Common myeloid progenitor, CD34-positive (primary cell): Measurements from ENCODE around the gene LATS1.
"Not testable (repeated sequence)": the region's sequence is repeated elsewhere in the genome, so short reads cannot be mapped to it uniquely, and the experiment has no call there.

Experiments used
- CTCF ChIA-PET: fragments of 350-600 bp; sonication (Branson Sonifier 250); formaldehyde crosslinking; loops from one replicate; lab custom pipeline; 2021; ENCODE audit warnings: antibody characterized with exemption; lab: Charles Lee
- POLR2A ChIA-PET: fragments of 350-600 bp; sonication (Branson Sonifier 250); formaldehyde crosslinking; loops from one replicate; lab custom pipeline; 2021; ENCODE audit warnings: antibody characterized with exemption; lab: Charles Lee
- DNase-seq, 3 donors: peaks; one replicate each; pipeline versions ENCODE4 v3.0.0 to v3.0.0-alpha.2; 2013
- H3K27ac ChIP-seq, 2 experiments: 1 replicate in 1 of 2; 2 replicates in 1 of 2; pipeline ENCODE4 v1.7.0; 2013; ENCODE audit warnings: inconsistent platforms in 2 of 2, low read length in 2 of 2, mild to moderate bottlenecking in 2 of 2, low read depth in 1 of 2, moderate library complexity in 1 of 2; ENCODE audit not compliant: severe bottlenecking in 2 of 2, insufficient read depth in 1 of 2, poor library complexity in 1 of 2
- H3K27me3 ChIP-seq, 5 experiments: replicated peaks in 2 of 5; 1 replicate in 3 of 5; 2 replicates in 2 of 5; pipeline versions ENCODE4 v1.6.1 to v1.7.0; 2013; ENCODE audit warnings: low read length in 4 of 5, mild to moderate bottlenecking in 2 of 5, moderate library complexity in 2 of 5, inconsistent platforms in 1 of 5; ENCODE audit not compliant: insufficient read depth in 5 of 5, control insufficient read depth in 4 of 5
- H3K36me3 ChIP-seq, 4 experiments: 1 replicate in 2 of 4; 2 replicates in 2 of 4; pipeline versions ENCODE4 v1.6.1 to v1.7.0; 2013; ENCODE audit warnings: low read length in 3 of 4, control low read depth in 1 of 4, mild to moderate bottlenecking in 1 of 4; ENCODE audit not compliant: control insufficient read depth in 4 of 4, insufficient read depth in 4 of 4
- H3K4me1 ChIP-seq, 4 experiments: 1 replicate in 3 of 4; 2 replicates in 1 of 4; pipeline versions ENCODE4 v1.6.1 to v1.7.1; 2013; ENCODE audit warnings: low read length in 3 of 4, mild to moderate bottlenecking in 3 of 4, control low read depth in 1 of 4, inconsistent platforms in 1 of 4, moderate library complexity in 1 of 4; ENCODE audit not compliant: control insufficient read depth in 4 of 4, insufficient read depth in 4 of 4; ENCODE audit errors: control extremely low read depth in 1 of 4
- H3K4me3 ChIP-seq, 7 experiments: 1 replicate in 4 of 7; 2 replicates in 3 of 7; pipeline versions ENCODE4 v1.5.1 to v1.7.0; 2013; ENCODE audit warnings: mild to moderate bottlenecking in 7 of 7, low read length in 6 of 7, moderate library complexity in 6 of 7, inconsistent platforms in 2 of 7, low read depth in 2 of 7, control low read depth in 1 of 7; ENCODE audit not compliant: insufficient read depth in 4 of 7, control insufficient read depth in 1 of 7; ENCODE audit errors: extremely low read depth in 1 of 7
- H3K9me3 ChIP-seq, 5 experiments: 1 replicate in 4 of 5; 2 replicates in 1 of 5; pipeline versions ENCODE4 v1.6.1 to v1.7.1; 2013; ENCODE audit warnings: low read length in 4 of 5, mild to moderate bottlenecking in 2 of 5, inconsistent platforms in 1 of 5, low read depth in 1 of 5, moderate library complexity in 1 of 5; ENCODE audit not compliant: control insufficient read depth in 4 of 5, insufficient read depth in 2 of 5; ENCODE audit errors: control extremely low read depth in 1 of 5
- WGBS: methylation state at CpG from one replicate; pipeline ENCODE4 v1.1.5; 2013; ENCODE audit not compliant: insufficient coverage; 5-methylcytosine and 5-hydroxymethylcytosine counted together

Gene LATS1

GRCh38 chr6:149749594-149750135, 31.8 kb upstream of the LATS1 start, which contains the start of gene PCMT1:
TSS of gene PCMT1 (plus strand) at chr6:149749741. CDS start at chr6:149749902, 161 bp downstream.
- Histone ChIP-seq H3K27me3 (no peaks in the 10 kb centered on the region), H3K4me1 (peaks cover 8 to 37% (median 23%) of the 10 kb centered on the region in 4 experiments), H3K9me3 (no peaks in the 10 kb centered on the region), H3K27ac (peak within 1 kb of the TSS; percentile 46 to 89), H3K36me3 (no peaks in the 10 kb centered on the region), H3K4me3 (peak within 1 kb of the TSS; percentile 69 to 98 (median 90))
- WGBS: under 1% methylated on average over 50 of the region's 60 CpGs
- CTCF ChIA-PET: interaction anchor here (1.2 to 1.7 kb wide), 3 partner anchors 9 to 27 kb away, joined by 3 to 4 read pairs (median 3); no protein-coding TSS in a partner anchor
- POLR2A ChIA-PET: interaction anchor here (1.2 to 1.3 kb wide), 3 partner anchors 11 to 33 kb away, joined by 3 to 6 read pairs (median 3); partner anchors contain the start of gene LATS1
- DNase-seq: peak; percentile 91 to 95 (median 95)

DNA sequence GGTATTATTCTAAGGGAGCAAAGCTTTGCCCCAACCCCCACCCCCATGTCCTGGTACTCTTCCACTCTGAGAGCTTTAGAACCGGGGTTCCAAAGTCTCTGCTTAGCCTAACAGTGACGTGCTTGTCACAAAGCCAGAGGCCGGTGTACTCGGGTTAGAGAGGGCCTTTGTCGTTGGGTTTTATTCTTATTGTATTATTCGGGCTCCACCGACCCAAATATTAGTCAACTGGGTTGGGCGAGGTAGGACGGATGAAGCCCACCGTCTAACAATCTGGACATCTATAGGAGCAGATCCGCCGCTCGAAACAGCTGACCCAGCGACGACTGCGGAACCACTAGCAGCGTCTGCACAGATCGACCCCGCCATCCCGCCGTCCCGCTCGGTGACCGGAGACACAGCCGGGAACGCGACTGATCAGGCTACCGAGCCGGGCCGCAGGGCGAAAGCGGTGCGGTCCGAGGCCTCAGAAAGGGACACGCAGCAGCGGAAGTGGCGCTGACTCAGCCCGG, 31.2 kb upstream of the LATS1 start:
- ChIA-PET POLR2A (interaction anchor here (1.2 kb wide), 1 partner anchor 32 kb away, joined by 3 read pairs; no protein-coding TSS in a partner anchor), CTCF (interaction anchor here (1.2 to 1.7 kb wide), 4 partner anchors 10 to 27 kb away, joined by 3 to 4 read pairs (median 3); no protein-coding TSS in a partner anchor)
- peak overlapping the region in 1 of 2 experiments; percentile 89 for H3K27ac ChIP-seq
- 1% methylated on average over 22 of the region's 38 CpGs for WGBS
- peak overlapping the region in 6 of 7 experiments; percentile 38 to 98 (median 91) for H3K4me3 ChIP-seq
- H3K4me1 ChIP-seq: peaks cover 8 to 37% (median 23%) of the 10 kb centered on the region in 4 experiments
- not testable (repeated sequence) for H3K27me3 ChIP-seq, H3K36me3 ChIP-seq, H3K9me3 ChIP-seq, DNase-seq

DNA sequence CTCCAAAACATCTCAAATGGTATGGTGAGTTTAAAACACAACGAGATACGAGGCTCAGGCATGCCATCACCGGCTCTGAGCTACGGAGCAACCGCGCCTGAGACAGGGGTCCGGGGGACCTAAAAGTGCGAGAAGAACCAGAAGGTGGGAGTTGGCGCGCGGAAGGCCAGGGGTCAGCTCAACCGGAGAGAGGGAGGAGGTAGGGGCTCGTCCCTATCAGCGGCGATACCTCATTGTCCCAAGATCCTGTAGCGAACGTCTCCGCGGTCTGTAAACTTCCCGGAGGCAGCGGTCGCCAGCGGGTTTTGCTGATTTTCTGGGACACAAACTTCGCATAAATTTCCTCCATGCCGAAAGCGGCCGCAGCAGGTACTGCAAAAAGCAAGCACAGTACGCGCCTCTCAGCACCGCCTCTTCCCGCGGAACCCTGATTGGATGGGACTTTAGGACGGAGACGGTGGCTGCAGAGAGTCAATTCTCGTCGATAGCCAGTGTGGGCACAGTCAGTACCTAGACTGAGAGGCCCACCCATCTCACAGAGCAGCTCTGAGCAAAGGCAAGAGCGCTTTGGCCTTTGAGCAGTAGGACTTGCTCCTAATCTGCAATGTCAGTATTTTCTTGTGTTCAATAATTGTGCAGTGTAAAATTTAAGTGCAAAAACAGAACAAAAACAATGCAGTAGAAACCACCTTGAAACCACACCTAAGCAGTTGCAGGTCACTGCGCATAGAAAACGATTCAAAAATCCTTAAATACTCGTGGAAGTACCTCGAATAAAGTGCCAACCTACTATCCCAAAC, 28.4 kb upstream of the LATS1 start, which contains the start of gene NUP43:
Gene NUP43, minus strand, starts transcription at position 383 of the 800 bp plus-strand sequence. Its CDS starts 34 bp downstream, at position 349.
- Histone ChIP-seq H3K4me1 (peaks cover 8 to 33% (median 19%) of the 10 kb centered on the region in 4 experiments), H3K27ac (peak within 1 kb of the TSS; percentile 64 to 87), H3K27me3 (no peaks in the 10 kb centered on the region), H3K36me3 (peaks cover 0 to 19% (median 9%) of the 10 kb centered on the region in 4 experiments), H3K9me3 (no peaks in the 10 kb centered on the region), H3K4me3 (peak within 1 kb of the TSS; percentile 79 to 98 (median 94))
- ChIA-PET CTCF (interaction anchor here (1.0 to 3.7 kb wide), 8 partner anchors 9 to 86 kb away, joined by 3 to 15 read pairs (median 4); no protein-coding TSS in a partner anchor), POLR2A (interaction anchor here (0.6 to 1.2 kb wide), 3 partner anchors 10 to 28 kb away, joined by 3 to 4 read pairs (median 3); no protein-coding TSS in a partner anchor)
- 7% methylated on average over 40 of the region's 41 CpGs for WGBS
- peak; percentile 95 to 97 (median 96) for DNase-seq

DNA sequence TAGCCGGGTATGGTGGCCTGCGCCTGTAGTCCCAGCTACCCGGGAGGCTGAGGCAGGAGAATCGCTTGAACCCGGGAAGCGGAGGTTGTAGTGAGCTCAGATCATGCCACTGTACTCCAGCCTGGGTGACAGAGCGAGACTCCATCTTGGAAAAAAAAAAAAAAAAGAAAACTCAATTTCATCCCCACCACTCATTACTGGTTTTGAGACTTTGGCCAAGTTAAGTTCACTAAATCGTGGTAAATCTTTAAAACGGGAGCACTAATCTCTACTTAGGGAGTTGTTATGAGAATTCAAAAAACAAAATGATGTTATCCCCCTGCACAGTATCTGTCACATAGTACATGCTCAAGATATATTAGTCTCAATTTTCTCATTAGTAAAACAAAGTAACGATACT, 27.4 kb upstream of the LATS1 start:
- POLR2A ChIA-PET: interaction anchor here (0.6 to 1.2 kb wide), 4 partner anchors 14 to 1643 kb away, joined by 3 to 6 read pairs (median 4); no protein-coding TSS in a partner anchor
- CTCF ChIA-PET: interaction anchor here (1.2 to 3.7 kb wide), 6 partner anchors 11 to 85 kb away, joined by 3 to 15 read pairs (median 4); no protein-coding TSS in a partner anchor
- Histone ChIP-seq H3K36me3 (peaks cover 0 to 29% (median 16%) of the 10 kb centered on the region in 4 experiments), H3K4me1 (peaks cover 6 to 22% (median 12%) of the 10 kb centered on the region in 4 experiments), H3K27ac (peak overlapping the region in 1 of 2 experiments; percentile 87), H3K4me3 (peak overlapping the region in 6 of 7 experiments; percentile 87 to 98 (median 94))
- DNase-seq, H3K9me3 ChIP-seq, H3K27me3 ChIP-seq: not testable (repeated sequence)
- 100% methylated on average over 5 of the region's 10 CpGs for WGBS

- POLR2A ChIA-PET: no interaction called here
- WGBS: no CpG with 5 or more reads among the region's 1 CpG
- Histone ChIP-seq H3K27me3 (no peaks in the 10 kb centered on the region), H3K4me3 (no peak overlapping the region), H3K36me3 (peaks cover 3 to 65% (median 46%) of the 10 kb centered on the region in 4 experiments), H3K27ac (no peak overlapping the region), H3K4me1 (peaks cover 0 to 3% (median under 1%) of the 10 kb centered on the region in 4 experiments), H3K9me3 (no peaks in the 10 kb centered on the region)
- CTCF ChIA-PET: interaction anchor here (1.1 kb wide), 1 partner anchor 11 kb away, joined by 7 read pairs; the partner anchor contains the start of gene NUP43
- DNase-seq: no peak
These were observed 17.0 kb upstream of the LATS1 start for GRCh38 chr6:149734915-149735314.

GRCh38 chr6:149733089-149733720, 15.3 kb upstream of the LATS1 start:
- Histone ChIP-seq H3K36me3 (peaks cover 3 to 59% (median 40%) of the 10 kb centered on the region in 4 experiments), H3K9me3 (no peaks in the 10 kb centered on the region), H3K27ac (no peak overlapping the region), H3K4me3 (no peak overlapping the region), H3K27me3 (no peaks in the 10 kb centered on the region), H3K4me1 (peaks cover 2 to 19% (median 14%) of the 10 kb centered on the region in 4 experiments)
- POLR2A ChIA-PET: no interaction called here
- CTCF ChIA-PET: interaction anchor here (0.6 to 1.8 kb wide), 3 partner anchors 10 to 22 kb away, joined by 3 to 5 read pairs (median 3); no protein-coding TSS in a partner anchor
- WGBS: 100% methylated on average over 1 of the region's 2 CpGs
- DNase-seq: no peak
